HG02885 (cell line): ENCODE results near the gene NEBL.

Source experiments
- ATAC-seq: cut with Tn5 transposase; IDR thresholded peaks from one replicate; pipeline ENCODE4 v1.9.1; 2021; ENCODE audit warnings: mild to moderate bottlenecking; ENCODE audit not compliant: unreplicated experiment, poor library complexity

The NEBL gene

GRCh38 chr10:20740120-20740519 is 157.0 kb downstream of the NEBL start:
- no peak for ATAC-seq

- ATAC-seq = no peak
Measured at GRCh38 chr10:20737107-20737506, 160.0 kb downstream of the NEBL start.
